Ishikawa (cell line): ENCODE data around the gene DIAPH3.

Source experiments
- CEBPB ChIP-seq: IDR thresholded peaks from 2 replicates; pipeline ENCODE4 v1.6.1; 2012
- CREB1 ChIP-seq: IDR thresholded peaks from 2 replicates; pipeline ENCODE4 v1.6.1; 2012; ENCODE audit warnings: low read depth
- EGR1 ChIP-seq: IDR thresholded peaks from 2 replicates; pipeline ENCODE4 v1.6.1; 2012
- EP300 ChIP-seq: IDR thresholded peaks from 2 replicates; pipeline ENCODE4 v1.6.1; 2012; ENCODE audit warnings: borderline replicate concordance
- FOXM1 ChIP-seq: IDR thresholded peaks from 2 replicates; pipeline ENCODE4 v1.6.1; 2012; ENCODE audit warnings: low read depth, borderline replicate concordance
- NFIC ChIP-seq: IDR thresholded peaks from 2 replicates; pipeline ENCODE4 v1.6.1; 2012
- RAD21 ChIP-seq: IDR thresholded peaks from 2 replicates; pipeline ENCODE4 v1.6.1; 2012; ENCODE audit warnings: low read depth
- TAF1 ChIP-seq: IDR thresholded peaks from 2 replicates; pipeline ENCODE4 v1.6.1; 2012; ENCODE audit warnings: low read depth, mild to moderate bottlenecking
- TCF12 ChIP-seq: IDR thresholded peaks from 2 replicates; pipeline ENCODE4 v1.6.1; 2012; ENCODE audit warnings: low read depth
- TEAD4 ChIP-seq: IDR thresholded peaks from 2 replicates; pipeline ENCODE4 v1.6.1; 2012
- YY1 ChIP-seq: IDR thresholded peaks from 2 replicates; pipeline ENCODE4 v1.6.1; 2012; ENCODE audit warnings: low read depth
- ZBTB7A ChIP-seq: IDR thresholded peaks from 2 replicates; pipeline ENCODE4 v1.6.1; 2012; ENCODE audit warnings: low read depth
- TF ChIP-seq, protein P1 (sequence below): IDR thresholded peaks from 2 replicates; pipeline ENCODE4 v1.6.1; 2012
- TF ChIP-seq, protein P2 (sequence below): IDR thresholded peaks from 2 replicates; pipeline ENCODE4 v1.6.1; 2012
- TF ChIP-seq, protein P3 (sequence below): IDR thresholded peaks from 2 replicates; pipeline ENCODE4 v1.6.1; 2012; ENCODE audit warnings: low read depth, mild to moderate bottlenecking

DIAPH3 gene

DNA sequence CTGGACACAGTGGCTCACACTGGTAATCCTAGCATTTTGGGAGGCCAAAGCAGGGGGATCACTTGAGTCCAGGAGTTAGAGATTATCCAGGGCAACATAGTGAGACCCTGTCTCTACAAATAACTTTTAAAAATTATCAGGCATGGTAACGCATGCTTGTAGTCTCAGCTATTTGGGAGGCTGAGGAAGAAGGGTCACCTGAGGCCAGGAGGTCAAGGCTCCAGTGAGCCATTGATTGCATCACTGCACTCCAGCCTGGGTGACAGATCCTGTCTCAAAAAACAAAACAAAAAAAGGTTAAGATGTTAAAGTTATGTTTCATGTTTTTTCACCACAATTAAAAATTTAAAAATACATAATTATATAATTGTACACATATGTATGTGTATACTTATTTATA is 19.2 kb upstream of the DIAPH3 start:
- no peak for TF ChIP-seq CREB1
- TF ChIP-seq NFIC = no peak
- TF ChIP-seq, protein P1, sequence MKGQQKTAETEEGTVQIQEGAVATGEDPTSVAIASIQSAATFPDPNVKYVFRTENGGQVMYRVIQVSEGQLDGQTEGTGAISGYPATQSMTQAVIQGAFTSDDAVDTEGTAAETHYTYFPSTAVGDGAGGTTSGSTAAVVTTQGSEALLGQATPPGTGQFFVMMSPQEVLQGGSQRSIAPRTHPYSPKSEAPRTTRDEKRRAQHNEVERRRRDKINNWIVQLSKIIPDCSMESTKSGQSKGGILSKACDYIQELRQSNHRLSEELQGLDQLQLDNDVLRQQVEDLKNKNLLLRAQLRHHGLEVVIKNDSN = no peak
- TF ChIP-seq CEBPB = no peak

DNA sequence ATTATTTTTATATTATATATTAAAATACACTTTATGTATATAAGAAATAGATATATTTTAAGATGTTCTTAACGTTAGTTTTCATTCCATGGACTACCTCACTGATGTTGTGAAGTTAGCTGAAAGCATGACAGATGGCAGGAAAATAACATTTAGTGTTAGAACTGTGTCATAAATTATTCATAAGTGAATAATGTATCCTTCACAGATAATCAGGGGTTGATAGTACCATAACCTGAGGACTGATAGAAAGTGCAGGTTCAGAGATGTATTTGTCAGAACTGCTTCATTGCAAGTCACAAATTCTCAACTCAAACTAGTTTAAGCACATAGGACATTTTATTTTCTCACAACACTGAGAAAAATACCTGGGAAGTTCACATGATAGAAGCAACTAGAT is 14.6 kb upstream of the DIAPH3 start:
- TF ChIP-seq CEBPB (no peak), TAF1 (no peak)
- TF ChIP-seq, protein P2, sequence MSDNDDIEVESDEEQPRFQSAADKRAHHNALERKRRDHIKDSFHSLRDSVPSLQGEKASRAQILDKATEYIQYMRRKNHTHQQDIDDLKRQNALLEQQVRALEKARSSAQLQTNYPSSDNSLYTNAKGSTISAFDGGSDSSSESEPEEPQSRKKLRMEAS = no peak

DNA sequence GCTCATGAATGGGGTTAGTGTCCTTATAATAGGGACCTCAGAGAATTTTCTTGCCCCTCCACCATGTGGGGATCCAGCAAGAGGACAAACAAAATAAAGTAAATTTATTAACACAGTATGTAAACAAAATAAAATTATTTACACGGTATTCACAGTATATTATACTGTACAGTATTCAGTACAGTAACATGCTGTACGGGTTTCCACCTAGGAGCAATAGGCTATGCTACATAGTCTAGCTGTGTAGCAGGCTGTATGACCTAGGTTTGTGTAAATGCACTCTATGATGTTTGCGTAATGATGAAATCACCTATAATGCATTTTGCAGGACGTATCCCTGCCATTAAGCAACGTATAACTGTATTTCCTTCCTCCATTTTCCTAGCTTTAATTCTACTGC is 11.8 kb upstream of the DIAPH3 start:
- TF ChIP-seq CREB1 = no peak
- TF ChIP-seq TEAD4 = no peak
- TF ChIP-seq CEBPB = no peak
- TF ChIP-seq TAF1 = no peak
- TF ChIP-seq ZBTB7A = no peak
- no peak for TF ChIP-seq FOXM1
- TF ChIP-seq TCF12 = no peak
- no peak for TF ChIP-seq EGR1

DNA sequence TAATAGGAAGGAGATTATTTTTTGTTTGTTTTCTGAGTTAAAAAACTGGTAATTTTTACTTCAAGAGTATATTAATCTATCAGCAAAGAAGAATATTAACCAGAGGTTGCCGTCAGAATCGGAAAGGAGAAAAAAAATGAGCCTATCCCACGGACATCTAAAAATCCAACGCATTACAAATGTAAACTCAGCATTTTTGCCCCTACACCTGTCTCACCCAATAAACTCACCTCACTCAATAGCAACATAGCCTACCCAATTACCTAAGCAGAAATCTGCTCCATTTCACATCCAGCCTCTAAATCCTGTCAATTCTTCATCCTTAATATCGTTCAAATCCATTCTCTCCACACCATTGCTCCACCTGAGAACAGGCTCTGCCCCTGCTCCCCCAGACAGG is 10.4 kb upstream of the DIAPH3 start:
- TF ChIP-seq EP300 (no peak), TAF1 (no peak), CREB1 (no peak)

DNA sequence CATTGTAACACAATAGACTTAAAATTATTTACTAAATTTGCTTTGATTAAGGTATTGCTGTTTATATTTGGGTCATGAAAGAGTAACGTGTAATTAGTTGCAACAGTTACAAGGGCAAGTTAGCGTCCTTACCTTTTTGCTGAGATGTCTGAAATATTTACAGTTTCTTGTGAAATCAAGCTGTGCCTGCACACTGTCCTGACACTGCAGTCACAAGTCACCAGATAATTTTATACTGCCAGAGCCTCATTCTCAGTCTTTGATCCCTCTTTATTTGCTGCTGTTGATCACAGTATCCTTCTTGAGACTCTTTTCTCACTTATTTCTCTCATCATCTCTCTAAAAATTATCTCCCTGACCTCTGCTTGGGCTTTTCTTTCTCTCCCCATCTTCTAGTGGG is 8.4 kb upstream of the DIAPH3 start:
- TF ChIP-seq TAF1 (no peak), FOXM1 (no peak), TCF12 (no peak), RAD21 (no peak), YY1 (no peak), CEBPB (no peak), TEAD4 (no peak), EGR1 (no peak), EP300 (no peak), ZBTB7A (no peak), CREB1 (no peak), NFIC (no peak)
- TF ChIP-seq, protein P1 = no peak
- TF ChIP-seq, protein P3, sequence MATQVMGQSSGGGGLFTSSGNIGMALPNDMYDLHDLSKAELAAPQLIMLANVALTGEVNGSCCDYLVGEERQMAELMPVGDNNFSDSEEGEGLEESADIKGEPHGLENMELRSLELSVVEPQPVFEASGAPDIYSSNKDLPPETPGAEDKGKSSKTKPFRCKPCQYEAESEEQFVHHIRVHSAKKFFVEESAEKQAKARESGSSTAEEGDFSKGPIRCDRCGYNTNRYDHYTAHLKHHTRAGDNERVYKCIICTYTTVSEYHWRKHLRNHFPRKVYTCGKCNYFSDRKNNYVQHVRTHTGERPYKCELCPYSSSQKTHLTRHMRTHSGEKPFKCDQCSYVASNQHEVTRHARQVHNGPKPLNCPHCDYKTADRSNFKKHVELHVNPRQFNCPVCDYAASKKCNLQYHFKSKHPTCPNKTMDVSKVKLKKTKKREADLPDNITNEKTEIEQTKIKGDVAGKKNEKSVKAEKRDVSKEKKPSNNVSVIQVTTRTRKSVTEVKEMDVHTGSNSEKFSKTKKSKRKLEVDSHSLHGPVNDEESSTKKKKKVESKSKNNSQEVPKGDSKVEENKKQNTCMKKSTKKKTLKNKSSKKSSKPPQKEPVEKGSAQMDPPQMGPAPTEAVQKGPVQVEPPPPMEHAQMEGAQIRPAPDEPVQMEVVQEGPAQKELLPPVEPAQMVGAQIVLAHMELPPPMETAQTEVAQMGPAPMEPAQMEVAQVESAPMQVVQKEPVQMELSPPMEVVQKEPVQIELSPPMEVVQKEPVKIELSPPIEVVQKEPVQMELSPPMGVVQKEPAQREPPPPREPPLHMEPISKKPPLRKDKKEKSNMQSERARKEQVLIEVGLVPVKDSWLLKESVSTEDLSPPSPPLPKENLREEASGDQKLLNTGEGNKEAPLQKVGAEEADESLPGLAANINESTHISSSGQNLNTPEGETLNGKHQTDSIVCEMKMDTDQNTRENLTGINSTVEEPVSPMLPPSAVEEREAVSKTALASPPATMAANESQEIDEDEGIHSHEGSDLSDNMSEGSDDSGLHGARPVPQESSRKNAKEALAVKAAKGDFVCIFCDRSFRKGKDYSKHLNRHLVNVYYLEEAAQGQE = no peak
- TF ChIP-seq, protein P2 = no peak

DNA sequence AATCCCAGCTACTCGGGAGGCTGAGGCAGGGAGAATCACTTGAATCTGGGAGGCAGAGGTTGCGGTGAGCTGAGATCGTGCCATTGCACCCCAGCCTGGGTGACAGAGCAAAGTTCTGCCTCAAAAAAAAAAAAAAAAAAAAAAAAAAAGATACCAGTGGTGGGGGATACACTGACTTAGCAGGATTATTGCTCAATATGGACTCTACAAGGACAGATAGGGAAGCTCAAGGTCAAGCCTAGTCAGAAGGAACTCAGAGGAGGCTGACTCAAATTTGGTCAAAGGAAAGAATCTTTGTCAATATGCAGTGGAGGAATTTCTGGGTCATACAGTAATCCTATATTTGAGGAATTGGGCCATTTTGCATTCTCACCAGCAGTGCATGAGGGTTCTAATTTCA is 6.7 kb upstream of the DIAPH3 start:
- no peak for TF ChIP-seq EGR1
- no peak for TF ChIP-seq YY1
- TF ChIP-seq TEAD4 = no peak
- TF ChIP-seq, protein P3 = no peak
- no peak for TF ChIP-seq EP300
- TF ChIP-seq, protein P1 = no peak
- TF ChIP-seq NFIC = no peak
- no peak for TF ChIP-seq TAF1
- TF ChIP-seq CEBPB = no peak
- TF ChIP-seq, protein P2 = no peak
- TF ChIP-seq ZBTB7A = no peak
- TF ChIP-seq CREB1 = no peak
- TF ChIP-seq TCF12 = no peak
- TF ChIP-seq RAD21 = no peak
- no peak for TF ChIP-seq FOXM1
